Muscle layer of colon (tissue), 2 donors: ENCODE data around the gene ANKS1A.
"Not testable (repeated sequence)": the region's sequence is repeated elsewhere in the genome, so short reads cannot be mapped to it uniquely, and the experiment has no call there.

Experiments used
- H3K27ac ChIP-seq: one replicate; pipeline ENCODE4 v1.7.0; 2013; ENCODE audit warnings: low read depth, mild to moderate bottlenecking, low read length, moderate library complexity
- H3K27me3 ChIP-seq, 2 donors: one replicate each; pipeline ENCODE4 v1.7.0; 2013; ENCODE audit warnings: low read length in 2 of 2, mild to moderate bottlenecking in 2 of 2; ENCODE audit not compliant: insufficient read depth in 2 of 2, control insufficient read depth in 1 of 2
- H3K36me3 ChIP-seq: one replicate; pipeline ENCODE4 v1.7.0; 2013; ENCODE audit warnings: mild to moderate bottlenecking, low read length; ENCODE audit not compliant: insufficient read depth
- H3K4me1 ChIP-seq: one replicate; pipeline ENCODE4 v1.7.0; 2013; ENCODE audit warnings: mild to moderate bottlenecking, low read length; ENCODE audit not compliant: insufficient read depth
- H3K4me3 ChIP-seq, 2 donors: one replicate each; pipeline ENCODE4 v1.7.0; 2013; ENCODE audit warnings: low read length in 2 of 2, low read depth in 1 of 2, mild to moderate bottlenecking in 1 of 2, moderate library complexity in 1 of 2
- H3K9ac ChIP-seq: one replicate; pipeline ENCODE4 v1.7.0; 2013; ENCODE audit warnings: low read length
- H3K9me3 ChIP-seq: one replicate; pipeline ENCODE4 v1.7.0; 2013; ENCODE audit warnings: mild to moderate bottlenecking, low read length
- donor health status: abdominal sarcoma.
- donor health status: Adenocarcinoma of cecum.

ANKS1A gene

GRCh38 chr6:34922177-34922663, 33.2 kb downstream of the ANKS1A start:
- no peak overlapping the region for H3K9ac ChIP-seq
- peaks cover 46% of the 10 kb centered on the region for H3K4me1 ChIP-seq
- H3K9me3 ChIP-seq = no peaks in the 10 kb centered on the region
- H3K36me3 ChIP-seq = no peaks in the 10 kb centered on the region
- no peak overlapping the region for H3K27ac ChIP-seq
- no peak overlapping the region for H3K4me3 ChIP-seq
- H3K27me3 ChIP-seq = no peaks in the 10 kb centered on the region

GRCh38 chr6:34924831-34925625, 36.0 kb downstream of the ANKS1A start:
- Histone ChIP-seq H3K36me3 (no peaks in the 10 kb centered on the region), H3K27me3 (no peaks in the 10 kb centered on the region), H3K27ac (no peak overlapping the region), H3K9me3 (no peaks in the 10 kb centered on the region), H3K9ac (no peak overlapping the region), H3K4me3 (no peak overlapping the region), H3K4me1 (peaks cover 37% of the 10 kb centered on the region)

- peaks cover 37% of the 10 kb centered on the region for H3K4me1 ChIP-seq
- H3K27ac ChIP-seq = no peak overlapping the region
- no peaks in the 10 kb centered on the region for H3K27me3 ChIP-seq
- no peaks in the 10 kb centered on the region for H3K9me3 ChIP-seq
- H3K36me3 ChIP-seq = no peaks in the 10 kb centered on the region
- H3K9ac ChIP-seq = no peak overlapping the region
- H3K4me3 ChIP-seq = no peak overlapping the region
Measured at GRCh38 chr6:34926655-34927054, 37.6 kb downstream of the ANKS1A start.

GRCh38 chr6:34928220-34928619, 39.2 kb downstream of the ANKS1A start:
- H3K4me1 ChIP-seq = peaks cover 32% of the 10 kb centered on the region
- no peak overlapping the region for H3K27ac ChIP-seq
- H3K4me3 ChIP-seq = no peak overlapping the region
- no peaks in the 10 kb centered on the region for H3K9me3 ChIP-seq
- H3K36me3 ChIP-seq = no peaks in the 10 kb centered on the region
- H3K9ac ChIP-seq = no peak overlapping the region
- no peaks in the 10 kb centered on the region for H3K27me3 ChIP-seq

- no peaks in the 10 kb centered on the region for H3K27me3 ChIP-seq
- H3K36me3 ChIP-seq = no peaks in the 10 kb centered on the region
- no peak overlapping the region for H3K4me3 ChIP-seq
- H3K4me1 ChIP-seq = peaks cover 27% of the 10 kb centered on the region
- no peak overlapping the region for H3K27ac ChIP-seq
- no peak overlapping the region for H3K9ac ChIP-seq
- H3K9me3 ChIP-seq = no peaks in the 10 kb centered on the region
Measured at GRCh38 chr6:34928695-34929094, 39.6 kb downstream of the ANKS1A start.

- no peak overlapping the region for H3K4me3 ChIP-seq
- peaks cover 22% of the 10 kb centered on the region for H3K4me1 ChIP-seq
- H3K36me3 ChIP-seq = no peaks in the 10 kb centered on the region
- H3K9me3 ChIP-seq = no peaks in the 10 kb centered on the region
- H3K27ac ChIP-seq = no peak overlapping the region
- no peak overlapping the region for H3K9ac ChIP-seq
- H3K27me3 ChIP-seq = no peaks in the 10 kb centered on the region
Measured at GRCh38 chr6:34929241-34929978, 40.4 kb downstream of the ANKS1A start.

GRCh38 chr6:34930221-34930620, 41.2 kb downstream of the ANKS1A start:
- H3K4me3 ChIP-seq = no peak overlapping the region
- no peaks in the 10 kb centered on the region for H3K9me3 ChIP-seq
- H3K36me3 ChIP-seq = no peaks in the 10 kb centered on the region
- H3K27ac ChIP-seq = no peak overlapping the region
- H3K27me3 ChIP-seq = no peaks in the 10 kb centered on the region
- H3K9ac ChIP-seq = no peak overlapping the region
- peaks cover 23% of the 10 kb centered on the region for H3K4me1 ChIP-seq

- peaks cover 12% of the 10 kb centered on the region for H3K4me1 ChIP-seq
- H3K9ac ChIP-seq, H3K4me3 ChIP-seq, H3K27ac ChIP-seq, H3K27me3 ChIP-seq, H3K9me3 ChIP-seq, H3K36me3 ChIP-seq: not testable (repeated sequence)
Measured at GRCh38 chr6:34932202-34932601, 43.1 kb downstream of the ANKS1A start.

- no peak overlapping the region for H3K27ac ChIP-seq
- no peak overlapping the region for H3K9ac ChIP-seq
- no peaks in the 10 kb centered on the region for H3K27me3 ChIP-seq
- H3K4me1 ChIP-seq = peaks cover 12% of the 10 kb centered on the region
- no peak overlapping the region for H3K4me3 ChIP-seq
- H3K9me3 ChIP-seq = no peaks in the 10 kb centered on the region
- no peaks in the 10 kb centered on the region for H3K36me3 ChIP-seq
Measured at GRCh38 chr6:34934516-34934915, 45.5 kb downstream of the ANKS1A start.

- no peaks in the 10 kb centered on the region for H3K9me3 ChIP-seq
- H3K27ac ChIP-seq = no peak overlapping the region
- no peak overlapping the region for H3K9ac ChIP-seq
- no peaks in the 10 kb centered on the region for H3K27me3 ChIP-seq
- no peak overlapping the region for H3K4me3 ChIP-seq
- no peaks in the 10 kb centered on the region for H3K36me3 ChIP-seq
- peaks cover 12% of the 10 kb centered on the region for H3K4me1 ChIP-seq
Measured at GRCh38 chr6:34938268-34938667, 49.2 kb downstream of the ANKS1A start.

GRCh38 chr6:34940030-34940434, 51.0 kb downstream of the ANKS1A start:
- Histone ChIP-seq H3K36me3 (no peaks in the 10 kb centered on the region), H3K9me3 (no peaks in the 10 kb centered on the region), H3K27ac (no peak overlapping the region), H3K27me3 (no peaks in the 10 kb centered on the region), H3K9ac (no peak overlapping the region), H3K4me1 (peaks cover 4% of the 10 kb centered on the region), H3K4me3 (no peak overlapping the region)
